Esophagus (tissue), 2 donors: ENCODE measurements around the gene ARHGEF39. TPM values are rescaled to one million over a fixed set of nuclear protein-coding genes. Genes with fewer than 3 reads are reported as not detected.

Experiments
- H3K27ac ChIP-seq, 2 donors: one replicate each; pipeline ENCODE4 v1.5.1; 2013; ENCODE audit warnings: low read depth in 2 of 2, mild to moderate bottlenecking in 2 of 2, inconsistent platforms in 1 of 2, low read length in 1 of 2, moderate library complexity in 1 of 2
- H3K27me3 ChIP-seq, 2 donors: one replicate each; pipeline ENCODE4 v1.6.1; 2013; ENCODE audit warnings: low read length in 2 of 2, control low read depth in 1 of 2, mild to moderate bottlenecking in 1 of 2; ENCODE audit not compliant: insufficient read depth in 2 of 2, control insufficient read depth in 1 of 2
- H3K36me3 ChIP-seq, 2 donors: one replicate each; pipeline ENCODE4 v1.6.1; 2013; ENCODE audit warnings: low read length in 1 of 2; ENCODE audit not compliant: control insufficient read depth in 2 of 2, insufficient read depth in 2 of 2
- H3K4me1 ChIP-seq, 2 donors: one replicate each; pipeline ENCODE4 v1.6.1; 2013; ENCODE audit warnings: low read length in 1 of 2; ENCODE audit not compliant: control insufficient read depth in 2 of 2, insufficient read depth in 2 of 2
- H3K4me3 ChIP-seq, 2 donors: one replicate each; pipeline ENCODE4 v1.5.1; 2013; ENCODE audit warnings: low read length in 2 of 2, mild to moderate bottlenecking in 2 of 2, low read depth in 1 of 2, moderate library complexity in 1 of 2
- H3K9me3 ChIP-seq, 2 donors: one replicate each; pipeline ENCODE4 v1.6.1; 2013; ENCODE audit warnings: mild to moderate bottlenecking in 2 of 2, low read depth in 1 of 2, low read length in 1 of 2, moderate library complexity in 1 of 2; ENCODE audit not compliant: control insufficient read depth in 2 of 2, insufficient read depth in 1 of 2
- WGBS, 2 donors: extraction: QIAGEN DNeasy Blood & Tissue Kit; methylation state at CpG; one replicate each; pipeline ENCODE4 v1.1.7; 2013; 5-methylcytosine and 5-hydroxymethylcytosine counted together
- polyA plus RNA-seq, 2 donors: library from polyadenylated mRNA; stranded (reverse); fragments of 200-250 nt; gene quantifications; one replicate each; pipeline ENCODE4 v1.2.3, GENCODE V29; 2013
- donor health status: healthy with polysubstance abuse.
- donor health status: Bipolar disorder and iron deficiency.

Gene ARHGEF39
- polyA plus RNA-seq, 2 donors: 2.4 to 4.0 TPM

DNA sequence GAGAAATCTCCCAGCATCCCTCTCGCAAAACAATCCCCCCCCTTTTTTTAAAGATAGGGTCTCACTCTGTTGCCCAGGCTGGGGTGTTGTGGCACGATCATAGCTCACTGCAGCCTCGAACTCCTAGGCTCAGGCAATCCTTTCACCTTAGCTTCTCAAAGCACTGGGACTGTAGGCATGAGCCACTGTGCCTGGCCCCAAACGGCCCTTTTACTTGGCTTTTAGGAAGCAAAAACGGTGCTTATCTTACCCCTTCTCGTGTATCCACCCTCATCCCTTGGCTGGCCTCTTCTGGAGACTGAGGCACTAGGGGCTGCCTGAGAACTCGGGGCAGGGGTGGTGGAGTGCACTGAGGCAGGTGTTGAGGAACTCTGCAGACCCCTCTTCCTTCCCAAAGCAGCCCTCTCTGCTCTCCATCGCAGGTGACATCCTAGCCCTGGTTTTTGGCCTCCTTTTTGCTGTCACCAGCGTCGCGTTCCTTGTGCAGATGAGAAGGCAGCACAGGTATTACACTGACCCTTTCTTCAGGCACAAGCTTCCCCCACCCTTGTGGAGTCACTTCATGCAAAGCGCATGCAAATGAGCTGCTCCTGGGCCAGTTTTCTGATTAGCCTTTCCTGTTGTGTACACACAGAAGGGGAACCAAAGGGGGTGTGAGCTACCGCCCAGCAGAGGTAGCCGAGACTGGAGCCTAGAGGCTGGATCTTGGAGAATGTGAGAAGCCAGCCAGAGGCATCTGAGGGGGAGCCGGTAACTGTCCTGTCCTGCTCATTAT lies 15.5 kb upstream of the ARHGEF39 start:
- Histone ChIP-seq H3K4me1 (peaks cover 2 to 4% of the 10 kb centered on the region in 2 donors), H3K4me3 (no peak overlapping the region), H3K9me3 (peaks cover 0 to 3% of the 10 kb centered on the region in 2 donors), H3K27me3 (no peaks in the 10 kb centered on the region), H3K36me3 (peaks cover 0 to 12% of the 10 kb centered on the region in 2 donors), H3K27ac (peak overlapping the region in 1 of 2 donors; percentile 65)
- 51 to 64% methylated on average over 15 of the region's 15 CpGs for WGBS, 2 donors

DNA sequence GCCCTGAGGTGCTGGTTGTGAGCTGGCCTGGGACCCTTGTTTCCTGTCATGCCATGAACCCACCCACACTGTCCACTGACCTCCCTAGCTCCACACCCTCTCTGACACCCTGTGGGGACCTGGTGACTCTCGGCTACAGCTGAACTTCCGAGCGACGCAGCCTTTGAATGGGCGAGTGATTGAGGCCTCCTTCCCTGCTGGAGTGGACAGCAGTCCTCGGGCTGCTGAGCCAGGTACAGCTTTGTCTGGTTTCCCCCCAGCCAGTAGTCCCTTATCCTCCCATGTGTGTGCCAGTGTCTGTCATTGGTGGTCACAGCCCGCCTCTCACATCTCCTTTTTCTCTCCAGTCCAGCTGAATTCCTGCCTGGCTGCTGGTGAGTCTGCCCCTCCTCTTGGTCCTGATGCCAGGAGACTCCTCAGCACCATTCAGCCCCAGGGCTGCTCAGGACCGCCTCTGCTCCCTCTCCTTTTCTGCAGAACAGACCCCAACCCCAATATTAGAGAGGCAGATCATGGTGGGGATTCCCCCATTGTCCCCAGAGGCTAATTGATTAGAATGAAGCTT lies 14.9 kb upstream of the ARHGEF39 start:
- no peak overlapping the region for H3K27ac ChIP-seq

DNA sequence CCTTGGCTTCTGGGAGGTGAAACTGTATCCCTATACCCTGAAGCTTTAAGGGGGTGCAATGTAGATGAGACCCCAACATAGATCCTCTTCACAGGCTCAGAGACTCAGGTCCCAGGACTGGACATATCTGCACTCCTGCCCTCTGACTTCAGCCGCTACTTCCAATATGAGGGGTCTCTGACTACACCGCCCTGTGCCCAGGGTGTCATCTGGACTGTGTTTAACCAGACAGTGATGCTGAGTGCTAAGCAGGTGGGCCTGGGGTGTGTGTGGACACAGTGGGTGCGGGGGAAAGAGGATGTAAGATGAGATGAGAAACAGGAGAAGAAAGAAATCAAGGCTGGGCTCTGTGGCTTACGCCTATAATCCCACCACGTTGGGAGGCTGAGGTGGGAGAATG lies 14.1 kb upstream of the ARHGEF39 start:
- Histone ChIP-seq H3K4me1 (peaks cover 2 to 4% of the 10 kb centered on the region in 2 donors), H3K27ac (no peak overlapping the region), H3K9me3 (peaks cover 0 to 3% of the 10 kb centered on the region in 2 donors), H3K36me3 (no peaks in the 10 kb centered on the region), H3K27me3 (no peaks in the 10 kb centered on the region), H3K4me3 (no peak overlapping the region)
- 89 to 92% methylated on average over 5 of the region's 5 CpGs for WGBS, 2 donors

More for the DNA sequence above, 14.9 kb upstream of the ARHGEF39 start:
- Histone ChIP-seq H3K27me3 (no peaks in the 10 kb centered on the region), H3K36me3 (peaks cover 0 to 7% of the 10 kb centered on the region in 2 donors), H3K9me3 (peaks cover 0 to 3% of the 10 kb centered on the region in 2 donors), H3K4me3 (no peak overlapping the region), H3K4me1 (peaks cover 2 to 4% of the 10 kb centered on the region in 2 donors)
- 83% methylated on average over 8 of the region's 8 CpGs for WGBS, 2 donors

DNA sequence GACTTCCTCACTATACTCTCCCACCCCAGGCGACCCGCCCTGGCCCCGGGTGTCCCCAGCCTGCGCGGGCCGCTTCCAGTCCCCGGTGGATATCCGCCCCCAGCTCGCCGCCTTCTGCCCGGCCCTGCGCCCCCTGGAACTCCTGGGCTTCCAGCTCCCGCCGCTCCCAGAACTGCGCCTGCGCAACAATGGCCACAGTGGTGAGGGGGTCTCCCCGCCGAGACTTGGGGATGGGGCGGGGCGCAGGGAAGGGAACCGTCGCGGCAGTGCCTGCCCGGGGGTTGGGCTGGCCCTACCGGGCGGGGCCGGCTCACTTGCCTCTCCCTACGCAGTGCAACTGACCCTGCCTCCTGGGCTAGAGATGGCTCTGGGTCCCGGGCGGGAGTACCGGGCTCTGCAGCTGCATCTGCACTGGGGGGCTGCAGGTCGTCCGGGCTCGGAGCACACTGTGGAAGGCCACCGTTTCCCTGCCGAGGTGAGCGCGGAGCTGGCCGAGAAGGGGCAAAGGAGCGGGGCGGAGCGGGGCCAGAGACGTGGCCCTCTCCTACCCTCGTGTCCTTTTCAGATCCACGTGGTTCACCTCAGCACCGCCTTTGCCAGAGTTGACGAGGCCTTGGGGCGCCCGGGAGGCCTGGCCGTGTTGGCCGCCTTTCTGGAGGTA lies 10.9 kb upstream of the ARHGEF39 start:
- WGBS, 2 donors: 10 to 12% methylated on average over 46 to 51 of the region's 51 CpGs
- H3K4me3 ChIP-seq: peak overlapping the region; percentile 7 to 26
- no peaks in the 10 kb centered on the region for H3K27me3 ChIP-seq
- no peaks in the 10 kb centered on the region for H3K9me3 ChIP-seq
- H3K36me3 ChIP-seq: no peaks in the 10 kb centered on the region
- no peak overlapping the region for H3K27ac ChIP-seq
- peaks cover 0 to 10% of the 10 kb centered on the region in 2 donors for H3K4me1 ChIP-seq

DNA sequence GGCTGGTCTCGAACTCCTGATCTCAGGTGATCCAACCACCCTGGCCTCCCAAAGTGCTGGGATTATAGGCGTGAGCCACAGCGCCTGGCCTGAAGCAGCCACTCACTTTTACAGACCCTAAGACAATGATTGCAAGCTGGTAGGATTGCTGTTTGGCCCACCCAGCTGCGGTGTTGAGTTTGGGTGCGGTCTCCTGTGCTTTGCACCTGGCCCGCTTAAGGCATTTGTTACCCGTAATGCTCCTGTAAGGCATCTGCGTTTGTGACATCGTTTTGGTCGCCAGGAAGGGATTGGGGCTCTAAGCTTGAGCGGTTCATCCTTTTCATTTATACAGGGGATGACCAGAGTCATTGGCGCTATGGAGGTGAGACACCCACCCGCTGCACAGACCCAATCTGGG lies 10.2 kb upstream of the ARHGEF39 start:
- H3K4me1 ChIP-seq: peaks cover 0 to 10% of the 10 kb centered on the region in 2 donors
- no peaks in the 10 kb centered on the region for H3K36me3 ChIP-seq
- H3K27me3 ChIP-seq: no peaks in the 10 kb centered on the region
- H3K27ac ChIP-seq: no peak overlapping the region
- 43% methylated on average over 13 of the region's 13 CpGs for WGBS, 2 donors
- no peaks in the 10 kb centered on the region for H3K9me3 ChIP-seq
- H3K4me3 ChIP-seq: no peak overlapping the region

DNA sequence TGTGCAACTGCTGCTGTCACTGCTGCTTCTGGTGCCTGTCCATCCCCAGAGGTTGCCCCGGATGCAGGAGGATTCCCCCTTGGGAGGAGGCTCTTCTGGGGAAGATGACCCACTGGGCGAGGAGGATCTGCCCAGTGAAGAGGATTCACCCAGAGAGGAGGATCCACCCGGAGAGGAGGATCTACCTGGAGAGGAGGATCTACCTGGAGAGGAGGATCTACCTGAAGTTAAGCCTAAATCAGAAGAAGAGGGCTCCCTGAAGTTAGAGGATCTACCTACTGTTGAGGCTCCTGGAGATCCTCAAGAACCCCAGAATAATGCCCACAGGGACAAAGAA lies 9.0 kb upstream of the ARHGEF39 start:
- no peak overlapping the region for H3K4me3 ChIP-seq
- no peak overlapping the region for H3K27ac ChIP-seq
- H3K4me1 ChIP-seq: peaks cover 0 to 10% of the 10 kb centered on the region in 2 donors
- no peaks in the 10 kb centered on the region for H3K27me3 ChIP-seq
- no peaks in the 10 kb centered on the region for H3K9me3 ChIP-seq
- WGBS, 2 donors: 54 to 62% methylated on average over 3 of the region's 3 CpGs
- H3K36me3 ChIP-seq: no peaks in the 10 kb centered on the region

DNA sequence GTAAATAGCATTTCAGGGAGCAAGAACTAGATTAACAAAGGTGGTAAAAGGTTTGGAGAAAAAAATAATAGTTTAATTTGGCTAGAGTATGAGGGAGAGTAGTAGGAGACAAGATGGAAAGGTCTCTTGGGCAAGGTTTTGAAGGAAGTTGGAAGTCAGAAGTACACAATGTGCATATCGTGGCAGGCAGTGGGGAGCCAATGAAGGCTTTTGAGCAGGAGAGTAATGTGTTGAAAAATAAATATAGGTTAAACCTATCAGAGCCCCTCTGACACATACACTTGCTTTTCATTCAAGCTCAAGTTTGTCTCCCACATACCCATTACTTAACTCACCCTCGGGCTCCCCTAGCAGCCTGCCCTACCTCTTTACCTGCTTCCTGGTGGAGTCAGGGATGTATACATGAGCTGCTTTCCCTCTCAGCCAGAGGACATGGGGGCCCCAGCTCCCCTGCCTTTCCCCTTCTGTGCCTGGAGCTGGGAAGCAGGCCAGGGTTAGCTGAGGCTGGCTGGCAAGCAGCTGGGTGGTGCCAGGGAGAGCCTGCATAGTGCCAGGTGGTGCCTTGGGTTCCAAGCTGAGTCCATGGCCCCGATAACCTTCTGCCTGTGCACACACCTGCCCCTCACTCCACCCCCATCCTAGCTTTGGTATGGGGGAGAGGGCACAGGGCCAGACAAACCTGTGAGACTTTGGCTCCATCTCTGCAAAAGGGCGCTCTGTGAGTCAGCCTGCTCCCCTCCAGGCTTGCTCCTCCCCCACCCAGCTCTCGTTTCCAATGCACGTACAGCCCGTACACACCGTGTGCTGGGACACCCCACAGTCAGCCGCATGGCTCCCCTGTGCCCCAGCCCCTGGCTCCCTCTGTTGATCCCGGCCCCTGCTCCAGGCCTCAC lies 8.4 kb upstream of the ARHGEF39 start, which contains the start of gene CA9:
CA9 (plus strand) TSS at position 797 of the 893 bp plus-strand sequence; CDS start at position 829, 32 bp downstream.
- no peaks in the 10 kb centered on the region for H3K36me3 ChIP-seq
- H3K9me3 ChIP-seq: no peaks in the 10 kb centered on the region
- H3K4me3 ChIP-seq: no peak within 1 kb of the TSS
- peak within 1 kb of the TSS in 1 of 2 donors; percentile 18 for H3K27ac ChIP-seq
- H3K27me3 ChIP-seq: no peaks in the 10 kb centered on the region
- H3K4me1 ChIP-seq: peaks cover 0 to 10% of the 10 kb centered on the region in 2 donors
- WGBS, 2 donors: 38% methylated on average over 10 of the region's 10 CpGs

DNA sequence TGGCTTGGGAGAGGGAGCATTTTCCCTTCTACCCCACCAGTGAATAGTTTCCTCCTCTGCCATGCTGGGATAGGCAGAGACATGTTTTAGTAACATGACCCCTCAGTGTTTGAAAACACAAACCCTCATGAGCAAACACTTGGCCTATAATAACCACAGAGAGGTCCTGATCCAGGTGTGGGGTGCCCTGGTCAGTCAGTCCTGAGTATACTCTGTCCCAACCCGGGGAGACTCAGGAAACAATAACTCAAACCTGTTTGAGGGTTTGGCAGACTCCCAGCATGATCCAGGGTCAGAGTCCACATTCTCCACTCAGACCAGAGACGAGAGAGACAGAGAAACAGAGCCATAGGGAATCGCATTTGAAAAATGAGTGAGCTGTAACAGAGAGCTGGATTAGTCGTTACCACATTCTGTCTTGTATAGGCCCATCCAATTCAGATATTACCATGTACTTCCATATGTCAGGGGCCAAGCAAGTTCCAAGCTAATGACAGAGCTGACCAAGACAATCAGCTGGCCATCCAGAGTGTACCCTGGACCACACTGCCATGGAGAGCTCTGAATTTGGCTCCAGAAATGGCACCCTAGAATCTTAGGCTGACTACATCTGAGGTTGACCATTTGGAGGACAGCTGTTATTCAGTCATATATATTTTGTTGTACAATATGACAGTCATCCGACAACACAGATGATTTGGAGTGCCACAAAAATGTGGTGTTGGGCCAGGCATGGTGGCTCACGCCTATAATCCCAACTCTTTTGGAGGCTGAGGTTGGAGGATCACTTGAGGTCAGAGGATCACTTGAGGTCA lies 4.5 kb upstream of the ARHGEF39 start:
- Histone ChIP-seq H3K4me1 (peaks cover 3 to 10% of the 10 kb centered on the region in 2 donors), H3K9me3 (no peaks in the 10 kb centered on the region), H3K27ac (no peak overlapping the region), H3K27me3 (no peaks in the 10 kb centered on the region), H3K4me3 (no peak overlapping the region), H3K36me3 (no peaks in the 10 kb centered on the region)
- WGBS, 2 donors: 54 to 65% methylated on average over 6 of the region's 6 CpGs
